Measurements from ENCODE around the gene ABHD17A. TPM values are rescaled to one million over a fixed set of nuclear protein-coding genes. Genes with fewer than 3 reads are reported as not detected.

ABHD17A gene
- total and polyA plus RNA-seq, 2 of the 8 experiments (the other 6 are each of a cell fraction or from before 2014, with no cell fraction given): 41.2 to 87.4 TPM

DNA sequence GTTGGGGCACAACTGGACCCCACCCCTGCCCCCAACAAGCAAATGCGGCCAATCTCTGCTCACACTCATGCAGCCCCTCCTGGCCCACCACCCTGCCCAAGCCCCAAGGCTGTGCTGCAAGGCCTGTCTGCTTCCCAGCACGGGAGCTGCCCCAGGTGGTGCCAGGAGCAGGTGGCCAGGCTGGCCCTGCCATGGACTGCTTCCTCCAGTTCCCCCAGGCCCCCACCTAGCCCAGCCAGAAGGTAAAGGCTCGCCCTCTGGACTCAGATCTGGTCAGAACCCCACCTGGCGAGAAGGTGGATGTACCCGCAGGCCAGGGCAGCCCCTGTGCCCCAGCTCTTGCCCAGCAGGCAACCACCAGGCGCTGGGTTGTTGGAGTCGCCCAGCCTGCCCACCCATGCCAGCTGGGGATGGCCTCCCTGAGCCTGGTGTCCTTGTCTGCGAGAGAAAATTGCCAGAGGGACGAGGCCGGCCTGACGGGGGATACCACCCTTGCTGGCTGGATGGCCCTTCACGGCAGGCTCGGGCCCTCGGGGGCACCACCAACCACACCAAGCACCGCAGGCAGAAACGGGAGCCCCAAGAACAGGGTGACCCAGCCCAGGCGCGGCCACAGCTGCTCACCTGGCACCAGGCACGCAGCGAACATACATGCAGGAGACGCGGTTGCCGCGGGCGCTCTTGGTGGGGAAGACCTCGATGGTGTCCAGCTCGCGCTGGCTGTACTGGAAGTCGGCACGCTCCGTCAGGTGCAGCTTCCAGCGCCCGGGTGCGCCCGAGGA is 4.5 kb downstream of the ABHD17A start:
- H4K91ac ChIP-seq (replicated peaks; ENCODE audit: insufficient read length, low read length): no peak overlapping the region
- no peak overlapping the region for H3K4me3 ChIP-seq (ENCODE audit: extremely low read depth in 1 of 4, insufficient read depth in 2 of 4, low read depth in 3 of 4, low read length in 4 of 4)
- H3K27ac ChIP-seq (ENCODE audit: low read depth, low read length): no peak overlapping the region
- no peak overlapping the region for H4K8ac ChIP-seq (ENCODE audit: extremely low read depth, insufficient read depth, low read length)
- H3K4me2 ChIP-seq (ENCODE audit: insufficient read depth in 1 of 2, low read depth in 2 of 2, low read length in 2 of 2): no peak overlapping the region
- WGBS, 2 experiments (ENCODE audit: extremely low coverage in 1 of 2, insufficient coverage in 1 of 2, insufficient read length in 1 of 2, insufficient replicate concordance in 2 of 2, low coverage in 1 of 2, low lambda C conversion rate in 2 of 2, missing lambda C conversion rate in 1 of 2): 92% methylated on average over 34 of the region's 35 CpGs; no CpG with 5 or more reads in 1 of the 2 experiments
- no peak overlapping the region for H2BK120ac ChIP-seq (replicated peaks; ENCODE audit: low read depth, low read length)
- ChIA-PET POLR2A (ENCODE audit: partially characterized antibody) (interaction anchor here (0.6 to 1.5 kb wide), 4 partner anchors 12 to 572 kb away, joined by 3 to 4 read pairs (median 3); partner anchors contain the start of genes ADAT3 and SCAMP4), CTCF (ENCODE audit: partially characterized antibody) (interaction anchor here (1.3 kb wide), 1 partner anchor 50 kb away, joined by 3 read pairs; no protein-coding TSS in a partner anchor)
- H3K4me1 ChIP-seq (replicated peaks in 1 of 4; ENCODE audit: control insufficient read depth in 3 of 4, insufficient read depth in 4 of 4, low read length in 3 of 4): peaks cover 3 to 14% (median 10%) of the 10 kb centered on the region in 4 experiments; a peak in 6 of 7 replicates
- no peak overlapping the region for H3K18ac ChIP-seq (ENCODE audit: extremely low read depth, low read length)
- no peaks in the 10 kb centered on the region; a peak in 2 of 7 replicates for H3K27me3 ChIP-seq (replicated peaks in 1 of 4; ENCODE audit: control insufficient read depth in 3 of 4, extremely low read depth in 1 of 4, insufficient read depth in 3 of 4, low read length in 3 of 4)
- no peak overlapping the region for H3K9ac ChIP-seq (replicated peaks in 1 of 4; ENCODE audit: extremely low read depth in 1 of 4, low read depth in 3 of 4, low read length in 3 of 4)
- H2BK20ac ChIP-seq (ENCODE audit: low read length): no peak overlapping the region
- H3K56ac ChIP-seq (replicated peaks; ENCODE audit: insufficient read length, low read depth, low read length): no peak overlapping the region
- TF ChIP-seq BRCA1 (IDR thresholded peaks at IDR 0.05; ENCODE audit: low read depth, low read length): no peak
- no peak for TF ChIP-seq KDM1A (IDR thresholded peaks at IDR 0.05; ENCODE audit: borderline replicate concordance, low read length)
- no peak for TF ChIP-seq RFX5 (IDR thresholded peaks at IDR 0.05; ENCODE audit: borderline replicate concordance, low read depth, low read length)
- TF ChIP-seq, protein P1, sequence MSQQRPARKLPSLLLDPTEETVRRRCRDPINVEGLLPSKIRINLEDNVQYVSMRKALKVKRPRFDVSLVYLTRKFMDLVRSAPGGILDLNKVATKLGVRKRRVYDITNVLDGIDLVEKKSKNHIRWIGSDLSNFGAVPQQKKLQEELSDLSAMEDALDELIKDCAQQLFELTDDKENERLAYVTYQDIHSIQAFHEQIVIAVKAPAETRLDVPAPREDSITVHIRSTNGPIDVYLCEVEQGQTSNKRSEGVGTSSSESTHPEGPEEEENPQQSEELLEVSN (IDR thresholded peaks at IDR 0.05): no peak
- no peak for TF ChIP-seq EP300 (IDR thresholded peaks at IDR 0.05; ENCODE audit: borderline replicate concordance in 1 of 2, low read depth in 2 of 2, low read length in 2 of 2)
- TF ChIP-seq SIRT6 (IDR thresholded peaks at IDR 0.05; ENCODE audit: low read length): no peak
- no peak for TF ChIP-seq ASH2L (IDR thresholded peaks at IDR 0.05; ENCODE audit: low read length)
- no peaks in the 10 kb centered on the region for H3K36me3 ChIP-seq (ENCODE audit: control insufficient read depth in 2 of 4, insufficient read depth in 4 of 4, low read length in 3 of 4)
- H2AK5ac ChIP-seq (ENCODE audit: low read depth, low read length): no peak overlapping the region
- no peak overlapping the region for H2BK12ac ChIP-seq (ENCODE audit: low read depth, low read length)
- no peak overlapping the region for H3K14ac ChIP-seq (ENCODE audit: insufficient read length)
- no peak overlapping the region for H4K5ac ChIP-seq (ENCODE audit: insufficient read length, low read depth, low read length)
- no peaks in the 10 kb centered on the region for H3K9me3 ChIP-seq (ENCODE audit: insufficient read depth in 2 of 2, low read depth in 1 of 2, low read length in 1 of 2)
- DNase-seq (ENCODE audit: low read depth in 1 of 2, low spot score in 2 of 2): no peak
- no peak overlapping the region for H2BK5ac ChIP-seq (ENCODE audit: low read depth, low read length)
- no peak overlapping the region for H3K23ac ChIP-seq (ENCODE audit: insufficient read length)
- no peak for FAIRE-seq
- H3K23me2 ChIP-seq (ENCODE audit: low read depth, low read length): peaks cover 14% of the 10 kb centered on the region; the same call in 1 of the 2 replicates
- no peak overlapping the region for H2BK15ac ChIP-seq (ENCODE audit: low read length)
- peaks cover 23% of the 10 kb centered on the region for H3K79me1 ChIP-seq (ENCODE audit: low read depth, low read length)
- H2AFZ ChIP-seq (ENCODE audit: low read length): no peak overlapping the region
- no peak overlapping the region for H3K4ac ChIP-seq (replicated peaks; ENCODE audit: insufficient read length, low read depth, low read length)
- peaks cover 7 to 30% of the 10 kb centered on the region in 2 experiments; a peak in 3 of 4 replicates for H3K79me2 ChIP-seq (ENCODE audit: control insufficient read depth in 1 of 2, insufficient read depth in 2 of 2, low read length in 2 of 2)
- H4K20me1 ChIP-seq (replicated peaks in 1 of 2; ENCODE audit: control insufficient read depth in 1 of 2, insufficient read depth in 2 of 2, low read length in 2 of 2): peaks cover 13 to 23% of the 10 kb centered on the region in 2 experiments
